GM23248 (cell line): Measurements from ENCODE around the gene KREMEN1.

Experiments
- EZH2 ChIP-seq: fragments of 200-600 bp; sonication (generic); IDR thresholded peaks from 2 replicates; pipeline ENCODE4 v1.6.1; 2018; ENCODE audit warnings: antibody characterized with exemption, mild to moderate bottlenecking; ENCODE audit not compliant: insufficient read depth, poor library complexity, severe bottlenecking
- EZH2phosphoT487 ChIP-seq: fragments of 200-600 bp; sonication (generic); IDR thresholded peaks from 2 replicates; pipeline ENCODE4 v1.6.1; 2018; ENCODE audit warnings: antibody characterized with exemption, moderate library complexity, mild to moderate bottlenecking, low read depth; ENCODE audit not compliant: insufficient read depth

DNA sequence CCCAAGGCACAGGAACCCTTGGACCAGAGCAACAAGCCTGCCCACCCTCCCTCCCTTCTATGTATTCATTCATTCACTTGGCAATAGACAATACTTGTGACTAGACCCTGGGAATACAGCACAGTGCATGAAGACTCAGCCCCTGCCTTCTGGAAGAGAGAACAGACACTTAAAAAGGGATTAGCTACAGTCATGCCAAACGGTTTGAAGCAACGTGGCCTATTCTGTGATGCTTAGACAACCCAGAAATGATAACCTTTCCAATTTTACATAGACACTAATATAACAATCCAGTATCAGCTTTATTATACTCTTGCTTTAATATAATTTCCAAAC lies 52.6 kb downstream of the KREMEN1 start:
- no peak for TF ChIP-seq EZH2
- TF ChIP-seq EZH2phosphoT487 = no peak
